Stimulated activated CD4-positive, alpha-beta T cell treated with anti-CD3 and anti-CD28 coated beads, Interleukin-2, amount 100 ng/mL, for 24 hours (primary cell): ENCODE measurements around the gene FBXL22.
"Not testable (repeated sequence)": the region's sequence is repeated elsewhere in the genome, so short reads cannot be mapped to it uniquely, and the experiment has no call there.

ENCODE experiments used
- DNase-seq, 2 donors: peaks; one replicate each; pipeline ENCODE4 v3.0.0-alpha.2; 2020

The FBXL22 gene

GRCh38 chr15:63617627-63618026 is 20.4 kb downstream of the FBXL22 start:
- DNase-seq, result not testable (repeated sequence)

- DNase-seq, result not testable (repeated sequence)
Observed at GRCh38 chr15:63620760-63621159, 23.6 kb downstream of the FBXL22 start.

DNA sequence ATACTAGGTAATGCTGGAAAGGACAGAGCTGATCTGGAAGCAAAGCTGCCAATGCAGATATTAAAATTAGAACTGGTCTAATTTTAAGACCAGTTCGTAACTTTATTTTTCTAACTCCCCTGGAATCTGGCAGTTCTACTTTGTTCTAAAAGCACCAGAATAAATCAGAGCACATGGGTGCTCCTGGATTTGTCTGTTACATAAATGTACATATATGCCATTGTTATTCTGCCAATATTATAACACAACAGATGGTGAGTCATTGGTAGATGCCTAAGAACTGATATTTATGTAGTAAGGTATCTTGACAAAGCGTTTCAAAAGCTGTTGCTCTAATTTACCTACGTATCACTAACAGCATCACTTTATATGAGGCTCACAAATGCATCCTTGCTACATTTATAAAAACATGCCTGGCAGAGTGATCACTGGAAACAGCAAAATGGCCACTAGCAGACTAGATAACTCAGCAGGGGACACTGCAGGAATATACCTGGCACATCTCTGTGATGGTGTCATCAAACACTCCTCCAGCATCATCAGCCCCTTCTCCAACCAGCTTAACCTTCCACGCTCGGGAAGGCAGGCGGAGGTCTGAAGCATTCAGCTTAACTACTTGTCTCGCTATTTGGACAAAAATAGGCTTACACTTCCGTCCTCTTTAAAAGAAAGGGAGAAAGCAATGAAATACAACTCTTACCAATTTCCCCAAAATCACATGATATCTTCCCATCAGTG is 26.2 kb downstream of the FBXL22 start:
- DNase-seq, result no peak

- no peak for DNase-seq
Observed at GRCh38 chr15:63626955-63627354, 29.8 kb downstream of the FBXL22 start.

- DNase-seq, result no peak
Observed at GRCh38 chr15:63628123-63628822, 31.1 kb downstream of the FBXL22 start.

GRCh38 chr15:63630036-63630751 is 33.0 kb downstream of the FBXL22 start:
- DNase-seq, result no peak

GRCh38 chr15:63633312-63633711 is 36.1 kb downstream of the FBXL22 start:
- DNase-seq, result no peak

DNA sequence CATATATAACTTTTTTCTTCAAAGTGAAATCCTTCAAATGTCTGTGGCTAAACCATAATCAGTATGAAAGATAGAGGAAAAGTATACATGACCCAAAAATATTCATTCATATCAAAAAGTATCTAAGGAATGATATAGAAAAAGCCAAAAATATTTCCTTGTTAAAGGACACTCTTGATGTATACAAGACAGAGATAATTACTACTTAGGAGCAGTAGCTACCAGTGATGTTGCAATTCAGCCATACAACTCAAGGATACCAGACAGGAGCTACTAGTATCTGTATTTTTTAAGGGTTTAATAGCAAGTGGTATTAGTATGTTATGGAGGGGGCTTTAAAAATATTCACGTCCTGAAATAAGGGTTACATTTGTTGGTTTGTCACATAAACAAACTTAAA is 37.0 kb downstream of the FBXL22 start:
- no peak for DNase-seq

DNA sequence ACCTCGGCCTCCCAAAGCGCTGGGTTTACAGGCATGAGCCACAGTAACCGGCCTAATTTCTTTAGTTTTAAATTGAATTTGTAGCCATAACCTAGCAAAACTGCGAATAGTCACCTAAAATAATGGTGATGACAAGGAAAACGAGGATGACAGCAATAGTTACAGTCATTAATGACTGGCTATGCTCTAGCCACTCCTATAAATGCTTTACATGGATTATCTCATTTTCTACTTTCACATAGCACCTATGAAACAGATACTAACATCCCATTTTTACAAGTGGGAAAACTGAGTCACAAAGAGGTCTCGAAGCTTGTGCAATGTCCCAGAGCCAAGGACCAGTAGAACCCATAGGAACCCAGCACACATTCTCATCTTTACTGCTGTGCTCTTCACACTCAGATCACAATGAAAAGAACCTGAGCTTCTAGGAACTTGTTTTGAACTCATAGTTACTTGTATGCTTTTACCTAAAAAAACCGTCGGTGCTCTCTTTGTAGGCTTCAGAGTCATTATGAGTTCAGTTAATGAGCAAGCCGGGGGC is 39.4 kb downstream of the FBXL22 start:
- no peak for DNase-seq

- DNase-seq, result no peak
Observed at GRCh38 chr15:63638839-63639238, 41.7 kb downstream of the FBXL22 start.

DNA sequence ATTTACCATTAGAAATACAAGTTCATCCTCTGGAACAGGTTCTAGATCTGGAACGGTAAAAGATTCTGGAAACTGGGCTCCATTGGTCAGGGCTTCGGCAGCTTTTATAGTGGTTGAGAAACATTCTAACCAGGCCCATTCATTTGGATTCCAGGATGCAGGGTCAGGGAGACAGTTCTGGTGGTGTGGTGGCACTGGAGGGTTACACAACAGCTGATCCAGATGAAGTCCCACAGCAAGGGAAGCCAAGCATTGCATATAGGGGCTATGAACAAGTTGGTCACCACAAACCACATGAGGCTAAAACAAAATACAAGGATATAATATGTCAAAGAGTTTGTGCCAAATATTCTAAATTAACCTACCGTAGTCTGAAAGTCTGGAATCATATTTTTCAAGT is 43.0 kb downstream of the FBXL22 start:
- DNase-seq, result no peak
